NCI-H2196 treated with DMSO at 0.1 percent for 48 hours (cell line): ENCODE results near the gene DEPDC5.

Source experiments
- DNase-seq: peaks from one replicate; lab custom pipeline; 2025; ENCODE audit not compliant: unreplicated experiment; lab: John Stamatoyannopoulos, UW

The DEPDC5 gene

GRCh38 chr22:31891366-31892079, 137.7 kb downstream of the DEPDC5 start:
- DNase-seq = no peak

GRCh38 chr22:31892080-31892433, 138.2 kb downstream of the DEPDC5 start:
- no peak for DNase-seq

- no peak for DNase-seq
Observed at GRCh38 chr22:31893460-31893859, 139.6 kb downstream of the DEPDC5 start.

GRCh38 chr22:31895411-31896123, 141.7 kb downstream of the DEPDC5 start:
- DNase-seq = no peak

GRCh38 chr22:31896472-31896871, 142.7 kb downstream of the DEPDC5 start:
- DNase-seq = no peak

- DNase-seq = no peak
Observed at GRCh38 chr22:31897842-31898805, 144.3 kb downstream of the DEPDC5 start.

GRCh38 chr22:31898926-31899325, 145.1 kb downstream of the DEPDC5 start:
- no peak for DNase-seq

GRCh38 chr22:31899669-31900068, 145.8 kb downstream of the DEPDC5 start:
- DNase-seq = no peak

- DNase-seq = no peak
Observed at GRCh38 chr22:31901388-31902137, 147.7 kb downstream of the DEPDC5 start.

GRCh38 chr22:31904651-31905050, 150.8 kb downstream of the DEPDC5 start:
- DNase-seq = no peak

- no peak for DNase-seq
Observed at GRCh38 chr22:31905356-31905755, 151.5 kb downstream of the DEPDC5 start.

- DNase-seq = no peak
Observed at GRCh38 chr22:31906086-31906485, 152.3 kb downstream of the DEPDC5 start.

- no peak for DNase-seq
Observed at GRCh38 chr22:31906569-31906968, 152.8 kb downstream of the DEPDC5 start.

GRCh38 chr22:31909977-31910376, 156.2 kb downstream of the DEPDC5 start:
- no peak for DNase-seq

GRCh38 chr22:31911565-31912406, 158.0 kb downstream of the DEPDC5 start:
- DNase-seq = no peak

GRCh38 chr22:31912407-31912743, 158.6 kb downstream of the DEPDC5 start:
- DNase-seq = no peak

GRCh38 chr22:31915586-31915985, 161.8 kb downstream of the DEPDC5 start:
- DNase-seq = no peak

- no peak for DNase-seq
Observed at GRCh38 chr22:31917227-31917921, 163.6 kb downstream of the DEPDC5 start.

GRCh38 chr22:31919730-31920129, 165.9 kb downstream of the DEPDC5 start:
- no peak for DNase-seq
